IPS-15b (cell line): Measurements from ENCODE around the gene DCP1B.
"Not testable (repeated sequence)": the region's sequence is repeated elsewhere in the genome, so short reads cannot be mapped to it uniquely, and the experiment has no call there.

Source experiments
- H3K27me3 ChIP-seq: one replicate; pipeline ENCODE4 v1.6.1; 2013; ENCODE audit warnings: low read length; ENCODE audit not compliant: control insufficient read depth, insufficient read depth
- H3K36me3 ChIP-seq: one replicate; pipeline ENCODE4 v1.6.1; 2013; ENCODE audit warnings: low read length; ENCODE audit not compliant: control insufficient read depth, insufficient read depth
- H3K4me1 ChIP-seq: one replicate; pipeline ENCODE4 v1.6.1; 2013; ENCODE audit warnings: mild to moderate bottlenecking, low read length; ENCODE audit not compliant: control insufficient read depth, insufficient read depth
- H3K4me3 ChIP-seq: one replicate; pipeline ENCODE4 v1.5.1; 2013; ENCODE audit warnings: low read depth, low read length
- H3K9ac ChIP-seq: one replicate; pipeline ENCODE4 v1.6.1; 2013; ENCODE audit warnings: low read depth, mild to moderate bottlenecking, low read length
- H3K9me3 ChIP-seq: one replicate; pipeline ENCODE4 v1.6.1; 2013; ENCODE audit warnings: mild to moderate bottlenecking, low read length; ENCODE audit not compliant: control insufficient read depth, insufficient read depth

DCP1B gene

DNA sequence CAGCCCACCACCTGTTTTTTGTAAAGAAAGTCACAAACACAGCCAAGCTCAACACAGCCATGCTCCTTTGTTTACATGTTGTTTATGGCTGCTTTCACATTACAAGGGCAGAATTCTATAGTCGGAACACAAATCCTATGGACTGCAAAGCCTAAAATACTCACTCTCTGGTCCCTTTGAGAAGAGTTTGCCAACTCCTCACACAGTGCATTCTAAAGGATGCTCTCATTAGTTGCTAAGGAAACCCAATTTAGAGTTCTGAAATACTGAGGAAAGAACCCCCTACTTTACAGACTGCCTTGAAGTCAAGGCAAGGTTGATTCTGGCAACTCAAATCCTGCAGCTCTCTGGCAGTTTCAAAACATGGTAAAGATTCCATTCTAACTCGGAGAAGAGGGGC lies 38.3 kb downstream of the DCP1B start:
- Histone ChIP-seq H3K27me3 (no peaks in the 10 kb centered on the region), H3K36me3 (no peaks in the 10 kb centered on the region), H3K9ac (no peak overlapping the region), H3K4me3 (no peak overlapping the region), H3K4me1 (no peaks in the 10 kb centered on the region), H3K9me3 (no peaks in the 10 kb centered on the region)

DNA sequence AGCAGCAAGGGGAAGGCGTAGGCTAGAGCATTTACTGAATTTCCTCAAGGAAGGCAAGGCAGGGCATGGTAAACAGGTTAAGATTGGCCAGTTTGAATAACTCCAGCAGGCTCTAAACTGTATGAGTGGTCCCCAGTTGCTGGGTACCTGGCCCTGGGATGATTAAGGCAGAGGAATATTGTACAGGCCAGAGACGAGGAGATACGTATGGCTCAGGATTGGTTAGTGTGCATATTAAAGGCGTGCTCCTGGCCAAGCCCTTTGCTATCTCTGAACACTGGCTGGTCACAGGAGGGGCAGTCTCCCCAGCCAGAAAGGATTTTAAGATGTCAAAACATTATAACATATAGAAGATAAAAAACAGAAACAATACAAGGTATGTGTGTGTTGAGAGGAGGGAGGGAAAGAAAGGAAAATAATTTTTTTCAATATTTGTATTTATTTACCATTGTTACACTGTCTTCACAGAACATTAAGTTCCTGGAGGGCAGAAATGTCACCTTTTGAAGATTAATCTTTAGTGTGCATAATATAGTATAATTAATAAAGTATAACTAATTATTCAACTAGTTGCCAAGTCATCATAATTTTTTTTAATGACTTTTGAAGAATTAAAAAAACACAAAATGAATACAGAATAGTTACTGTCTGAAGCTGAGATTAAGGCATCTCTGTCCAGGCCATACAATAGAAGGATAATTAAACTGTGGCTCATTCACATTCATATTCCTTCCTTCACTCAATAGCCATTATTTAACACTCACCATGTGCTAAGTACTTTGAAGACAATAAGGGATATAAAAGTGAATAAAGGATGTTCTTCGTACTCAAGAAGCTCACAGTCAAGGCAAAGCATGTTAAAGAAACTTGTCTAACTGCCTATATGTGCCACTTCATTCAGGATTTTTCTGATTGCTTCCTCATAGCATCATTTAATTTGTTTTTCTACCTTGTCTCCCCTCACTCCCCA lies 41.9 kb downstream of the DCP1B start:
- no peak overlapping the region for H3K9ac ChIP-seq
- no peaks in the 10 kb centered on the region for H3K9me3 ChIP-seq
- H3K4me3 ChIP-seq: no peak overlapping the region
- no peaks in the 10 kb centered on the region for H3K4me1 ChIP-seq
- H3K36me3 ChIP-seq: no peaks in the 10 kb centered on the region
- no peaks in the 10 kb centered on the region for H3K27me3 ChIP-seq

DNA sequence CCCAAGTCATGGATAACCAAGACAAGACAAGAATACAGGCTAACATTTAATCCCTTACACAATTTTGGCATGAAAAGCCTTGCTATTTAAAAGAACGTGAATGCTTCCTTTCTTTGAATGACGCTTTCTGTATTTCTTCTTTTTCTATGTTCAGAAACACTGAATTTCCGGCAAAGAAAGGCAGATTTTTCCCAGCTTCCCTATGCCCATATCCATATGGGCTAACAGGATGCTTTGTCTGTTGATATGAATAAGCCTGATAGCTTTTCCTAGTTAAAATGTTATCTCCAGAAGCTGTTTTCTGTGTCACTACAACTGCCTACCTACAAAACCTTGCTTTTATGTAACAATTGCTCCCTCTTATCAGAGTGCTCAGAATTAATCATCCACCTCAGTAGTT lies 47.5 kb downstream of the DCP1B start:
- H3K36me3 ChIP-seq: peaks cover 8% of the 10 kb centered on the region
- no peak overlapping the region for H3K4me3 ChIP-seq
- H3K27me3 ChIP-seq: no peaks in the 10 kb centered on the region

DNA sequence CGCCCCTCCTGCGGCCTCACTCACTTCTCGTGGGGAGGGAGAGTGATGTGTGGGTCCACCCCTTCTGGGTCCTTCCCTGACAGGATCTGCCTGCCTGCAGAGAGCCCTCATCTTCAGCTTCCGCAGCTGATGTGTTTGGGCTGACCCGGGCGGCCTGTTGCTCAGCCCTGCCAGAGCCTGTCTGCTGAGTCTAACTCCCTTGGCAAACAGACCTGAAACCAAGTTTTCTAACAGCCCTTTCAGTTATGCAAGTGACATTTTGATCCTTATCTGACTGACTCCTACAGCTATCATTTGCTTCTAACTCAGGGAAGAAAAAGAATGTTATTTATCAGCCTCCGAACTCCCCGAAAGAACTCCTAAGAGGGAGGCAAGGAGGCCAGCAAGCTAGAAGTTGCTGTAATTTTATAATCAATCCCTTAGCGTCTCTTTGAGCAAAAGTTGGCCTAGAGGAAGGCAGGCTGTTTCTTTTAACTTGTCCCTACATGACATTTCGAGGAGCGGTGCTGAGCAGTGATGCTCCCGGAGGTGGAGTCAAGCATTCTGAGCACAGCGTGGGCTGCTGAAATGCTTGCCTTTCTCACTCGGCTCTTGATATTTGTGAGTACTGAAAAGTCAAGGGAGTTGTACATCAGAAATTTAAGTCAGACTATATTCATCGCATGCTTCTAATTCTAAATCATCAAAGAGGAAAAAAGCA lies 54.3 kb downstream of the DCP1B start:
- Histone ChIP-seq H3K36me3 (peaks cover 15% of the 10 kb centered on the region), H3K9me3 (no peaks in the 10 kb centered on the region), H3K9ac (no peak overlapping the region), H3K4me1 (no peaks in the 10 kb centered on the region), H3K27me3 (no peaks in the 10 kb centered on the region), H3K4me3 (no peak overlapping the region)

More for the DNA sequence above, 47.5 kb downstream of the DCP1B start:
- Histone ChIP-seq H3K4me1 (no peaks in the 10 kb centered on the region), H3K9ac (no peak overlapping the region), H3K9me3 (no peaks in the 10 kb centered on the region)

DNA sequence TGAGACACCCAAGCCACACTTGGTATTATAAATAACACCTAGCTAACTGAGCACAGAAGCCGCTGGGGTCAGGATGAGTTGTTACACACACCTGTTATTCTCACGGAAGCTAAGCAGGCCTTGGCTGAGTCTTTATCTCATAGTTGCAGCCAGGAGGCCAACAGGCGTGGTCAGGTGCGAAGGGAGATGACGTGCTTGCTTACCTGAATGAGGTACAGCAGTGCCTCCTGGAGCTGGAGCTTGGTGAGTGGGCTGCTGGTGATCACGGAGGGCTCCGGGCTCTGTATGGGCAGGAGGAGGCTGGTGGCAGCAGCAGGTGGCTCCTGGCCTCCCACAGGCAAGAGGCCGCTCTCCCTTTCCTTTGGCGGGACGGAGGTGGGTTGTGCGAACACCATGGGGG lies 55.4 kb downstream of the DCP1B start:
- Histone ChIP-seq H3K9me3 (no peaks in the 10 kb centered on the region), H3K9ac (no peak overlapping the region), H3K27me3 (no peaks in the 10 kb centered on the region), H3K4me1 (no peaks in the 10 kb centered on the region), H3K4me3 (no peak overlapping the region), H3K36me3 (peaks cover 15% of the 10 kb centered on the region)

DNA sequence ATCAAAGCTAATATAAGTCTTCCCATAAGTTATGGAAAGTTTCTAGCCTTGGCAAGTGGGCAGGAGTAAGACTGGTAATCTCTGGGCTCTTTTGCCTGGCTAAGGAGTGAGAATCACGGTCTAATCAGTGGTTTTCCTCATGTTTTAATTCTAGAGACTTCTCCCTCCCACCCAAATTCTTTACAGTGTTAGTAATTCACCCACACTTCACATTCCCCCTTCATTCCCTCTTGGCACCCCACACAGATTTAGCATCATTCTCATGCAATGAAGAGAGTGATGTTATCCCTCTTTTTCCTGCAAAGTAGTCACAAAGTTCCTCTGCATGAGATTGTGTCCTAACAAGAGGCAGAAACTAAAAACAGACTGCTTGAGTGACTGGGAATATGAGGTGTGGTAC lies 57.2 kb downstream of the DCP1B start:
- peaks cover 7% of the 10 kb centered on the region for H3K36me3 ChIP-seq
- no peak overlapping the region for H3K4me3 ChIP-seq
- H3K9me3 ChIP-seq: no peaks in the 10 kb centered on the region
- H3K4me1 ChIP-seq: no peaks in the 10 kb centered on the region
- H3K9ac ChIP-seq: no peak overlapping the region
- no peaks in the 10 kb centered on the region for H3K27me3 ChIP-seq

DNA sequence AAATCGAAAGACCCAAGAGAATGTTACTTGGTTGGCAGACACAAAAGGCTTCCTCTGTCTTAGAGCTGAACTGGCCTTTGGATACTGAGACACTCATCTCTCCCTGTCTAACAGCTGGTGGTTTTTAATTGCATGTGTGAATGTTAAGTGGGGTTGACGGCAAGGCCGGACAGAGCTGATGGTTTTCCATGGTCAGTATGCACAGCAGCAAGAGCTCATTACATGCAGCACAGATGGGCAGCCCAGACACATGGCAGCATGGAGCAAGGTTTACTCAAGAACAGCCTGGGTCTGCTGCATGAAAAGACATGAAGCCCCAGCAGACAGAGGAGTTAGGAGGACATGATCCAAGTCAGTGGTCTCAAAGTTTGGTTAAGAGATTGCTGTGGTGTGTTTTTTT lies 58.0 kb downstream of the DCP1B start:
- Histone ChIP-seq H3K9me3 (no peaks in the 10 kb centered on the region), H3K9ac (no peak overlapping the region), H3K4me3 (no peak overlapping the region), H3K4me1 (no peaks in the 10 kb centered on the region), H3K36me3 (peaks cover 7% of the 10 kb centered on the region), H3K27me3 (no peaks in the 10 kb centered on the region)

DNA sequence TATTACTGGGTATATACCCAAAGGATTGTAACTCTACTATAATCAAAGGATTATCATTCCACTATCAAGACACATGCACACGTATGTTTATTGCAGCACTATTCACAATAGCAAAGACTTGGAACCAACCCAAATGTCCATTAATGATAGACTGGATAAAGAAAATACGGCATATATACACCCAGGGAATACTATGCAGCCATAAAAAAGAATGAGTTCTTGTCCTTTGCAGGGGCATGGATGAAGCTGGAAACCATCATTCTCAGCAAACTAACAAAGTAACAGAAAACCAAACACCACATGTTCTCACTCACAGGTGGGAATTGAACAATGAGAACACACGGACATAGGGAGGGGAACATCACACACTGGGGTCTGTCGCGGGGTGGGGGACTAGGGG lies 58.8 kb downstream of the DCP1B start:
- not testable (repeated sequence) for H3K27me3 ChIP-seq, H3K4me3 ChIP-seq, H3K9ac ChIP-seq, H3K36me3 ChIP-seq, H3K4me1 ChIP-seq, H3K9me3 ChIP-seq

DNA sequence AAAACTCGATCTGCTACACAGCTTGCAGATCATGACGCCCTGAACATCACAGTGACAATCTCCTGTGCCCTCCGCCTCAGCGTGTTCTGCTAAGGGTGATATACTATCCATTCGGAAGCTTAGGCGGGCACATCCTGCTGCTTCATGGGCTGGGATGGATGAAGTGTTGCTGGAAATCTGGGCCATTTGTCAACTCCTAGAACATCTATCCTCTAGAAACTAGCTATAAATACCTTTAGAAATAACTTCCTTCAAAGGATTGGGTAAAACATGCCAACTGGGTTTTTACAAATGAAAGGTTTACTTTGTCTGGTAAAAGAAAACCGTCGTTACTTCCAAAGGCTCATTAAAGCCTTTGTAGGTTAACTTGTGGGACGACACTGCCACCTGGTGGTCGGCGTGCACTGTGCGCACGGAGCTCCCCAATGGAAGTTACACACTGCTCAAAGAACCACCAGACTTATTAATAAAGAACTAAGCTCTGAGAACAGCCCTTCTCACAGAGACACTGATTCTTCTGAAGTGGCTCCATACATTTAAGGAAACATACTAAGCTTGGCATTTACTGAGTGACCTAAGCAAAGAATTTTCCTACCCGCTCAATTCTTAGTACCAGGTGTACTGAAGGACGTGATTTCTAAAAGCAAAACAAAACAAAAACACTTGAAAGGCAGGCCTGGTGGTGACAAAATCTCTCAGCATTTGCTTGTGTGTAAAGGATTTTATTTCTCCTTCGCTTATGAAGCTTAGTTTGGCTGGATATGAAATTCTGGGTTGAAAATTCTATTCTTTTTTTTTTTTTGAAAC lies 64.3 kb downstream of the DCP1B start:
- no peak overlapping the region for H3K9ac ChIP-seq
- no peaks in the 10 kb centered on the region for H3K9me3 ChIP-seq
- H3K36me3 ChIP-seq: peaks cover 5% of the 10 kb centered on the region
- no peaks in the 10 kb centered on the region for H3K27me3 ChIP-seq
- H3K4me3 ChIP-seq: no peak overlapping the region
- H3K4me1 ChIP-seq: peaks cover 4% of the 10 kb centered on the region

DNA sequence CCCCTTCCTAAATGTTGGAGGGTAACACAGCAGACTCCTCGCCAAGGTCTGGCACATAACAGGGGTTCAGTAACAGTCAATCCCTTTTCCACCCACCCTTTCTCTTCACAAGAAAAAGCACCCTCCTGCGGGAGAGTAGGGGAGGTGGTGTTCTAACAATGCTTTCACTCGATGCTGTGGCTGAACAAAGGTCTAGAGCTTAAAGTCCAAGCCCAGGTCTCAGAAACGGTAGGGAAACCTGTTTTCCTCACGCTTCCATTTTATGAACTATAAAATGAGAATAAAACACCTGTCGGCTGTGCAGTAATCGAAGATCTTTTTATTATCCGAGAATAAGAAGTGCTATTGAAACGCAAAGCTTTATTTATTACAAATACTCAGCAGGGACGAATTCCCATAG lies 64.9 kb downstream of the DCP1B start:
- no peak overlapping the region for H3K9ac ChIP-seq
- H3K4me1 ChIP-seq: peaks cover 4% of the 10 kb centered on the region

DNA sequence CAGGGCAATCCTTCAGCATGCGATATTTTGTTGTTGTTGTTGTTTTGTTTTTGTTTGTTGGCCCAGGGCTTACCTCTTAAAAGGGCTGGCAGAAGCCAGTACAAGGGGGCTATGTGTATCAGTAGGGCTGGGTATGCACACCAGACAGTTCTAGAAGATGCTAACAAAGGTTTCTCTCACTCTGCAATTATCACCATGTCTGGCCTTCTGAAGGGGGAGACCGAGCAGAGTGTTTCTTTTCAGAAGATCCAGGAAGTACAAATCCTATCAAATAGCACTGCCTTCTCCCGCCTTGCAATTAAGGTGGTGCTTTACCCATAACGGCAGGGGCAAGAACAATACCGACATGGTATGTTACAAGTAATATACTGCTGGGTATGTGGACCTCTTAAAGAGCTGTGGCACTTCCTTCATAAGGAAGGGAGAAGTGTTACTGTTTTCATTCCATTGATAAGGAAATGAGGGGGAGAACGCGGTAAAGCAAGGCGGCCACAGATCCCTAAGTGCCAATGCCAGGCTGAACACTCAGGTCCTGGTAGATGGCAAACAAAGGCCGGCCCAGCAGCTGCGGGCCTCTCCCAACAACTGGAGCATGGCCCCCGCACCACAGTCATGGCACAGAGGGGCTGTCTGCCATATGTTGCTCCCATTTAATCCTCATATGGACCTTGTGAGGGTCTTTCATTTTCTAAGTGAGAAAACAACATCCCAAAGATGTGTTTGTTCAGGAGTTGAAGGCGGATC lies 66.6 kb downstream of the DCP1B start:
- Histone ChIP-seq H3K9ac (no peak overlapping the region), H3K4me1 (peaks cover 4% of the 10 kb centered on the region), H3K36me3 (peaks cover 5% of the 10 kb centered on the region), H3K4me3 (no peak overlapping the region), H3K9me3 (no peaks in the 10 kb centered on the region), H3K27me3 (no peaks in the 10 kb centered on the region)

More for the DNA sequence above, 64.9 kb downstream of the DCP1B start:
- no peaks in the 10 kb centered on the region for H3K9me3 ChIP-seq
- H3K36me3 ChIP-seq: peaks cover 5% of the 10 kb centered on the region
- H3K27me3 ChIP-seq: no peaks in the 10 kb centered on the region
- H3K4me3 ChIP-seq: no peak overlapping the region
